Loucy (cell line): ENCODE data around the gene SH3YL1.

Source experiments
- EZH2phosphoT487 ChIP-seq: fragments of 200-600 bp; IDR thresholded peaks from 2 replicates; pipeline ENCODE4 v1.6.1; 2018; ENCODE audit warnings: antibody characterized with exemption, mild to moderate bottlenecking, moderate library complexity, borderline replicate concordance
- TF ChIP-seq, protein P1 (sequence below): fragments of 200-600 bp; sonication (generic); conservative IDR thresholded peaks from 2 replicates; pipeline ENCODE4 v1.5.1; 2014; ENCODE audit warnings: mild to moderate bottlenecking, antibody characterized with exemption, low read length

DNA sequence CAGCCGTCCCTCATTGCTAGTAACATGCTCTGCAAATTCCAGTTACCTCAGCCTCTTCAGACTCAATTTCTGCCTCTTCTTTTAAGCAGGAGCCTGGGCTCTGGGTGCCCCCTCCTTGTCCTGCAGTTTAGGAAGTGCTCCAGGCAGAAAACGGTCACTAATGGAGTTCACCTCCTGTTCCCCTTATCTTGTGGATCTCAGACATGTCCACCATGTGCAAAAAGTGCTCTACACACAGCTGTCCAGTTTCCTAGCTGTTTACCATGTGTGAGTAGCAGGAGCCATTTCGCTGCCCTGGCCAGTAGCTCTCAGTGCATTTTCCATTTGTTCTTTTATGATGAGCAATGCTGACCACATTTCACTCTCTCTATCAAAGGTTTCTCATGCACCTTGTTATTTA is 4.9 kb downstream of the SH3YL1 start:
- TF ChIP-seq, protein P1, sequence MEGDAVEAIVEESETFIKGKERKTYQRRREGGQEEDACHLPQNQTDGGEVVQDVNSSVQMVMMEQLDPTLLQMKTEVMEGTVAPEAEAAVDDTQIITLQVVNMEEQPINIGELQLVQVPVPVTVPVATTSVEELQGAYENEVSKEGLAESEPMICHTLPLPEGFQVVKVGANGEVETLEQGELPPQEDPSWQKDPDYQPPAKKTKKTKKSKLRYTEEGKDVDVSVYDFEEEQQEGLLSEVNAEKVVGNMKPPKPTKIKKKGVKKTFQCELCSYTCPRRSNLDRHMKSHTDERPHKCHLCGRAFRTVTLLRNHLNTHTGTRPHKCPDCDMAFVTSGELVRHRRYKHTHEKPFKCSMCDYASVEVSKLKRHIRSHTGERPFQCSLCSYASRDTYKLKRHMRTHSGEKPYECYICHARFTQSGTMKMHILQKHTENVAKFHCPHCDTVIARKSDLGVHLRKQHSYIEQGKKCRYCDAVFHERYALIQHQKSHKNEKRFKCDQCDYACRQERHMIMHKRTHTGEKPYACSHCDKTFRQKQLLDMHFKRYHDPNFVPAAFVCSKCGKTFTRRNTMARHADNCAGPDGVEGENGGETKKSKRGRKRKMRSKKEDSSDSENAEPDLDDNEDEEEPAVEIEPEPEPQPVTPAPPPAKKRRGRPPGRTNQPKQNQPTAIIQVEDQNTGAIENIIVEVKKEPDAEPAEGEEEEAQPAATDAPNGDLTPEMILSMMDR: no peak
- TF ChIP-seq EZH2phosphoT487: no peak
